Endothelial cell (in vitro differentiated cells): ENCODE measurements around the gene BAZ1B. TPM values are rescaled to one million over a fixed set of nuclear protein-coding genes. Genes with fewer than 3 reads are reported as not detected.

Experiments used
- DNase-seq: peaks from one replicate; pipeline ENCODE4 v3.0.0; 2021; ENCODE audit warnings: low spot score
- H3K27ac Mint-ChIP-seq: one replicate; pipeline ENCODE4 v1.8.0; 2021; ENCODE audit warnings: mixed read lengths, inconsistent platforms; ENCODE audit not compliant: unreplicated experiment
- H3K27me3 Mint-ChIP-seq: one replicate; pipeline ENCODE4 v1.8.0; 2021; ENCODE audit warnings: mild to moderate bottlenecking, moderate library complexity, mixed read lengths, inconsistent platforms; ENCODE audit not compliant: unreplicated experiment
- H3K36me3 Mint-ChIP-seq: one replicate; pipeline ENCODE4 v1.8.0; 2021; ENCODE audit warnings: mild to moderate bottlenecking, low read depth, mixed read lengths, inconsistent platforms; ENCODE audit not compliant: unreplicated experiment
- H3K4me1 Mint-ChIP-seq: one replicate; pipeline ENCODE4 v1.8.0; 2021; ENCODE audit warnings: mild to moderate bottlenecking, mixed read lengths, inconsistent platforms; ENCODE audit not compliant: unreplicated experiment
- H3K4me3 Mint-ChIP-seq: one replicate; pipeline ENCODE4 v1.8.0; 2021; ENCODE audit warnings: mild to moderate bottlenecking, mixed read lengths, inconsistent platforms; ENCODE audit not compliant: unreplicated experiment
- H3K9me3 Mint-ChIP-seq: one replicate; pipeline ENCODE4 v1.8.0; 2021; ENCODE audit warnings: mixed read lengths, inconsistent platforms; ENCODE audit not compliant: unreplicated experiment
- total RNA-seq: library from RNA; stranded (reverse); fragmentation: NEBNext Ultra II Directional; extraction: Animal tissue kit (Norgen Biotek cat#: 25700); gene quantifications from one replicate; pipeline ENCODE4 v1.2.1, GENCODE V29; 2021; ENCODE audit not compliant: unreplicated experiment
- TF ChIP-seq, protein P1 (sequence below): fragments of 200-600 bp; sonication (generic); IDR thresholded peaks from one replicate; pipeline ENCODE4 v1.5.0; 2021; ENCODE audit warnings: antibody characterized with exemption; ENCODE audit not compliant: unreplicated experiment

The BAZ1B gene
- total RNA-seq, 1 donor from 2014 or later, result 56.5 TPM

DNA sequence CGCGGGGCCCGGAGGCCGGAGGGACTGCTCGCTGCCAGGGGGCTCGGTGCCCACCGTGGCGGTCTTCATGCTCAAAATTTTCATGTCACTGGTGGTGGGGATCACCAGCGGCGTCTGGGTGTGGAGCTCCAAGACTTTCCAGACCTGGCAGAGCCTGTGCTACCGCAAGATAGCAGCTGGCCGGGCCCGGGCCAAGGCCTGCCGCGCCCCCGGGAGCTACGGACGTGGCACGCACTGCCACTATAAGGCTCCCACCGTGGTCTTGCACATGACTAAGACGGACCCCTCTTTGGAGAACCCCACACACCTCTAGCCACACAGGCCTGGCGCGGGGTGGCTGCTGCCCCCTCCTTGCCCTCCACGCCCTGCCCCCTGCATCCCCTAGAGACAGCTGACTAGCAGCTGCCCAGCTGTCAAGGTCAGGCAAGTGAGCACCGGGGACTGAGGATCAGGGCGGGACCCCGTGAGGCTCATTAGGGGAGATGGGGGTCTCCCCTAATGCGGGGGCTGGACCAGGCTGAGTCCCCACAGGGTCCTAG lies 86.6 kb downstream of the BAZ1B start:
- TF ChIP-seq, protein P1, sequence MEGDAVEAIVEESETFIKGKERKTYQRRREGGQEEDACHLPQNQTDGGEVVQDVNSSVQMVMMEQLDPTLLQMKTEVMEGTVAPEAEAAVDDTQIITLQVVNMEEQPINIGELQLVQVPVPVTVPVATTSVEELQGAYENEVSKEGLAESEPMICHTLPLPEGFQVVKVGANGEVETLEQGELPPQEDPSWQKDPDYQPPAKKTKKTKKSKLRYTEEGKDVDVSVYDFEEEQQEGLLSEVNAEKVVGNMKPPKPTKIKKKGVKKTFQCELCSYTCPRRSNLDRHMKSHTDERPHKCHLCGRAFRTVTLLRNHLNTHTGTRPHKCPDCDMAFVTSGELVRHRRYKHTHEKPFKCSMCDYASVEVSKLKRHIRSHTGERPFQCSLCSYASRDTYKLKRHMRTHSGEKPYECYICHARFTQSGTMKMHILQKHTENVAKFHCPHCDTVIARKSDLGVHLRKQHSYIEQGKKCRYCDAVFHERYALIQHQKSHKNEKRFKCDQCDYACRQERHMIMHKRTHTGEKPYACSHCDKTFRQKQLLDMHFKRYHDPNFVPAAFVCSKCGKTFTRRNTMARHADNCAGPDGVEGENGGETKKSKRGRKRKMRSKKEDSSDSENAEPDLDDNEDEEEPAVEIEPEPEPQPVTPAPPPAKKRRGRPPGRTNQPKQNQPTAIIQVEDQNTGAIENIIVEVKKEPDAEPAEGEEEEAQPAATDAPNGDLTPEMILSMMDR, result no peak
- H3K36me3 Mint-ChIP-seq, result peaks cover 11% of the 10 kb centered on the region
- no peaks in the 10 kb centered on the region for H3K9me3 Mint-ChIP-seq
- DNase-seq, result no peak
- H3K27ac Mint-ChIP-seq, result no peak overlapping the region
- H3K27me3 Mint-ChIP-seq, result peaks cover 20% of the 10 kb centered on the region
- H3K4me1 Mint-ChIP-seq, result peaks cover 11% of the 10 kb centered on the region
- H3K4me3 Mint-ChIP-seq, result no peak overlapping the region

DNA sequence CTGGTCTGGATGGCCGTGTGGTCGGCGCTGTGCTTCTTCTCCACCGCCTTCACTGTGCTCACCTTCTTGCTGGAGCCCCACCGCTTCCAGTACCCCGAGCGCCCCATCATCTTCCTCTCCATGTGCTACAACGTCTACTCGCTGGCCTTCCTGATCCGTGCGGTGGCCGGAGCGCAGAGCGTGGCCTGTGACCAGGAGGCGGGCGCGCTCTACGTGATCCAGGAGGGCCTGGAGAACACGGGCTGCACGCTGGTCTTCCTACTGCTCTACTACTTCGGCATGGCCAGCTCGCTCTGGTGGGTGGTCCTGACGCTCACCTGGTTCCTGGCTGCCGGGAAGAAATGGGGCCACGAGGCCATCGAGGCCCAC lies 87.4 kb downstream of the BAZ1B start:
- peak overlapping the region; percentile 73 for H3K4me3 Mint-ChIP-seq
- peaks cover 18% of the 10 kb centered on the region for H3K27me3 Mint-ChIP-seq
- H3K36me3 Mint-ChIP-seq, result peaks cover 5% of the 10 kb centered on the region
- no peaks in the 10 kb centered on the region for H3K9me3 Mint-ChIP-seq
- no peak for DNase-seq
- peaks cover 11% of the 10 kb centered on the region for H3K4me1 Mint-ChIP-seq
- TF ChIP-seq, protein P1, result no peak
- no peak overlapping the region for H3K27ac Mint-ChIP-seq

DNA sequence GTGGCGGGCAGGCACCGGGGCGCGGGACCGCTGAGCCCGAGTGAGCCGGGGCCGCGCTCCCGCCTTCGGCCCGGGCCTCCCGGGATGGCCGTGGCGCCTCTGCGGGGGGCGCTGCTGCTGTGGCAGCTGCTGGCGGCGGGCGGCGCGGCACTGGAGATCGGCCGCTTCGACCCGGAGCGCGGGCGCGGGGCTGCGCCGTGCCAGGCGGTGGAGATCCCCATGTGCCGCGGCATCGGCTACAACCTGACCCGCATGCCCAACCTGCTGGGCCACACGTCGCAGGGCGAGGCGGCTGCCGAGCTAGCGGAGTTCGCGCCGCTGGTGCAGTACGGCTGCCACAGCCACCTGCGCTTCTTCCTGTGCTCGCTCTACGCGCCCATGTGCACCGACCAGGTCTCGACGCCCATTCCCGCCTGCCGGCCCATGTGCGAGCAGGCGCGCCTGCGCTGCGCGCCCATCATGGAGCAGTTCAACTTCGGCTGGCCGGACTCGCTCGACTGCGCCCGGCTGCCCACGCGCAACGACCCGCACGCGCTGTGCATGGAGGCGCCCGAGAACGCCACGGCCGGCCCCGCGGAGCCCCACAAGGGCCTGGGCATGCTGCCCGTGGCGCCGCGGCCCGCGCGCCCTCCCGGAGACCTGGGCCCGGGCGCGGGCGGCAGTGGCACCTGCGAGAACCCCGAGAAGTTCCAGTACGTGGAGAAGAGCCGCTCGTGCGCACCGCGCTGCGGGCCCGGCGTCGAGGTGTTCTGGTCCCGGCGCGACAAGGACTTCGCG lies 88.0 kb downstream of the BAZ1B start:
- Mint-ChIP-seq H3K4me3 (peak overlapping the region; percentile 73), H3K9me3 (no peaks in the 10 kb centered on the region), H3K27me3 (peaks cover 18% of the 10 kb centered on the region), H3K4me1 (peaks cover 11% of the 10 kb centered on the region), H3K27ac (no peak overlapping the region), H3K36me3 (no peaks in the 10 kb centered on the region)
- TF ChIP-seq, protein P1, result no peak
- no peak for DNase-seq

DNA sequence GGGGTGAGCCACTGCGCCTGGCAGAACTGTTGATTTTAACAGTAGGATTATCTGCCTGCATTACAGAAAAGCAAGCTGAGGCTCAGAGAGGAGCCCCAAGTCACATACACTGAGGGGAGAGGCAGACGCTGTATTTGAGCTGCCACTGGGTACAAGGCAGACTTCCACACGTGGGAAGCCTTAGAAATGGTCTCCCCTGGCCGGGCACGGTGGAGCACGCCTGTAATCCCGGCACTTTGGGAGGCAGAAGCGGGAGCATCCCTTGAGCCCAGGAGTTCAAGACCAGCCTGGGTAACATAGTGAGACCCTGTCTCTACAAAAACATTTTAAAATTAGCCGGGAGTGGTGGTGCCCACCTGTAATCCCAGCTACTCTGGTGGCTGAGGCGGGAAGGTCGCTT lies 89.4 kb downstream of the BAZ1B start:
- Mint-ChIP-seq H3K27me3 (peaks cover 15% of the 10 kb centered on the region), H3K4me1 (peaks cover 2% of the 10 kb centered on the region), H3K36me3 (no peaks in the 10 kb centered on the region), H3K4me3 (no peak overlapping the region), H3K9me3 (no peaks in the 10 kb centered on the region), H3K27ac (peak overlapping the region; percentile 52)
- no peak for DNase-seq
- TF ChIP-seq, protein P1, result no peak
